GM21576 (cell line): Measurements from ENCODE around the gene TMPRSS2.

Experiments used
- ATAC-seq: cut with Tn5 transposase; IDR thresholded peaks from one replicate; pipeline ENCODE4 v1.9.1; 2021; ENCODE audit warnings: mild to moderate bottlenecking, moderate library complexity; ENCODE audit not compliant: unreplicated experiment

TMPRSS2 gene

GRCh38 chr21:41482980-41483379 is 25.0 kb downstream of the TMPRSS2 start:
- no peak for ATAC-seq

- ATAC-seq, result no peak
Observed at GRCh38 chr21:41482301-41482700, 25.7 kb downstream of the TMPRSS2 start.

DNA sequence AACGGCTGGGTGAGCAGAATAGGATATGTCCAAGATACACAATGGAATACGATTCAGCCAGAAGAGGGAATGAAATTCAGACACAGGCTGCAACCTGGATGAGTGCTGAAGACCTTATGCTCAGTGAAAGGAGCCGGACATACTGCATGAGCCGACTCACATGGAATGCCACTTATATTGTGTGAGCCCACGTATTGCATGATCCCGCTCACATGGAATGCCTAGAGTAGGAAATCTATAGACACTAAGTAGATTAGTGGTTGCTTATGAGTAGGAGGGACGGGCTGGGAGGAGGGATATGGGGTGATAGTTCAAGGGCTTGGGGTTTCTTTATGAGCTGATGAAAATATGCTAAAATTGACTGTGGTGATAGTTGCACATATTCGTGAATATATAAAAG is 26.8 kb downstream of the TMPRSS2 start:
- no peak for ATAC-seq

- no peak for ATAC-seq
Observed at GRCh38 chr21:41480086-41480690, 27.8 kb downstream of the TMPRSS2 start.

GRCh38 chr21:41479686-41480085 is 28.3 kb downstream of the TMPRSS2 start:
- no peak for ATAC-seq

GRCh38 chr21:41478319-41479177 is 29.4 kb downstream of the TMPRSS2 start:
- ATAC-seq, result no peak

DNA sequence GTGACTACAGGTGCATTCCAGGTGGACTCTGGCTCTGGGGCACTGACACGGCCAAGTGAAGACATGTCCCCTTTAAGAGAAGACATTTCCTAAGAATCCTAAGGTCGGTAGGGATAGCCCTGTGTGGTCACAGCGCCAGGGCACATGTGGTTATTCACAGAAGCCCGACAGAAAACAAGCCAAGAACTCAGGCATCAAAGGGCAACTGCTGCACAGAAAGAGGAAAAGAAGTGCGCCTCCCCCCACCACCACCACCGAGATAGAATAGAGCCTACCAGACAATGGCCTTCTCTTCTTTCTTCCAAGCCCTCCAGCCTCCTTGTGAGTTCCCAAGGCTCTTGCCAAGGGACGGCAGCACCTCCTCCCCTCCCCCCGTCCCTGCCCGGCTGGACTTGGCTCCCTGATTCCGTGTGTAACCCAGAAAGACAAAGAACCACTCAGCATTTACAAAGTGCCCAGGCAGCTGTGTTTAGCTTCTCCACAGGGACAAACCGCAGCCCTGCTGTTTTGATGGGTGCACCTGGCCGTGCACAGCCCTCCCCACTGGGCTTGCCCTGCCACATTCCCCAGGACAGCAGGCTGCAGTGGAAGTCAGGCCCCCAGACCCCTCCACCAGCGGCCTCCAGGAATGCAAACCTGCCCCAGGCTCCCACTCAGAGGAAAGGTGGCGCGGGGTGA is 30.2 kb downstream of the TMPRSS2 start:
- no peak for ATAC-seq

- no peak for ATAC-seq
Observed at GRCh38 chr21:41475714-41476420, 32.1 kb downstream of the TMPRSS2 start.

DNA sequence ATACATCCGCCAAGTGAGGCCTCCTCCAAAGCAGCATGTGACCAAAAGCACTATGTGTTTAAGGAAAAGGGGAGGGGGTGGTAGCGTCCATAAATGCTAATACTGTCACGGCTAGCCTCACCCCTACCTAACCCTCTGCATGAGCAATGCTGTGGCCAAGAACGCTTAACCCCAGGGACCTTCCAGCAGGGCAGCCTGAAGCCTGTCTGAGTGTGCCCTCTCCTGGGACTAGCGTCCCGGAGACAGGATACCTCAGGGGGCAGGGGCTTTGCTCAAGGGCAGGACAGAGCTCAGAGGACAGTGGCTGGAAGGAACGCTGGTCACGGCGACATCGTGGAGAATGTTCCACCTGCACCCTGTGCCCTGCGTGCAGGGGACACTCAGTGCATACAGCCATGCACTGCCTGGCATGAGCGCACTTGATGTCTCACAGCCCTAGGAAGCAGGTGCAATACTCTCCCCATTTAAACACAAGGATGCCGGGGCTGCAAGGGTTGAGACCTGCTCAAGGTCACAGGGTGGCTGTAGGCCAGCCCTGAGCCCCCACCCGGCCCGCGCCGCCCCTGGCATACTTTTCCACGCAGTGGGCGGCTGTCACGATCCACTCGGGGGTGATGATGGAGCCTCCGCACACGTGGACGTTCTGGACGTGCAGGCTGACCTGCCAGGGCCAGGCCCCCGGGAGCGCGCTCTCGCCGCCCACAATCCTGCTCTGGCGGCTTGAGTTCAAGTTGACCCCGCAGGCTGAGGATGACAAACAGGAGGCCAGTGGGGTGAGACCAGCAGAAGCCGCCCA is 35.0 kb downstream of the TMPRSS2 start:
- no peak for ATAC-seq

DNA sequence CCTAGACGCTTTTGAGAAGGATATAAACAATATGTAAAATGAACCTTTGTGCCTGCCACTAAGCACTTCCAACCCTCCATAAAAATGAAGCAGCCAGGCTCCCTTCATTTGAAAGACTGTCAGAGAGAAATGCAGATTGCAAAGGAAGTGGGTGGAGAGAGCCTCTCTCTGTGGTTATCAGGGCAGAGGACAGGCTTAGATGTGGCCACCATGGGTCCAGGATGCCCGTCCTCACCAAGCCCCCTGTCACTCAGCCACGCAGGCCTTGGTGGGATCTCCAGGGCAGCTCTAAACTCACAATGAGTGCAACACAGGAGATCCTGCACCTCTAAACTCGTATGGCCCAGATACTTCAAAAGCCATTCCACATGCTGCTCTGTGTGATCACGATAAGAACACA is 37.9 kb downstream of the TMPRSS2 start:
- ATAC-seq, result no peak

GRCh38 chr21:41466024-41466820 is 41.7 kb downstream of the TMPRSS2 start:
- no peak for ATAC-seq

DNA sequence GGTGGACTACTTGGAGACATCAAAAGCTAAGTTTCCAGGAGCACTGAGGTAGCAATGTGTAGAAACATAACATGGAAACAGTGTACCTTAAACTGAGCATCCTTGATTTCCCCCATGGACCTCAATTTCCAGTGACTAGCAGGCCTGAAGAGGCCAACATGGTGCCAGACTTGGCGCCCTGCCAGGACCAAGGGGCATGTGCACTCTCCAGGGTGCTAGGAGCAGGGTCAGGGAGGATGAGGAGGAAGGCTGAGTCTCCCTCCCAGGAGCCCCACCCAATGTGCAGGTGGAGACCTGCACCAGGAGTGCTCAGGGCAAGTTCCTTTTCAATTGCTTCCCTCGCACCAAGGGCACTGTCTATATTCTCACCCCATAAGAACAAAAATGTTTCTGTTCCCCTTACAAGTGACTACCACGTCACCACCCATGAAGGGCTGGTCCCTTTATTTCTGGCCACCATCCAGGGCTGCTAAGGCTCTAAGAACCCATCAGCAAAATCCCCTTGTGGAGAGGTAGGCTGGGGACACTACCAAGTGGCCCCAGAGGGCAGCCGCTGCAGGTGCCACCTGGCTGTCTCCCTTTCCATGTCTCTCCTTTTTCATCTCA is 42.7 kb downstream of the TMPRSS2 start:
- ATAC-seq, result no peak

- no peak for ATAC-seq
Observed at GRCh38 chr21:41460578-41461527, 47.1 kb downstream of the TMPRSS2 start.

- no peak for ATAC-seq
Observed at GRCh38 chr21:41459884-41460534, 47.9 kb downstream of the TMPRSS2 start.

GRCh38 chr21:41458559-41458958 is 49.4 kb downstream of the TMPRSS2 start:
- no peak for ATAC-seq

- ATAC-seq, result no peak
Observed at GRCh38 chr21:41458121-41458520, 49.8 kb downstream of the TMPRSS2 start.

DNA sequence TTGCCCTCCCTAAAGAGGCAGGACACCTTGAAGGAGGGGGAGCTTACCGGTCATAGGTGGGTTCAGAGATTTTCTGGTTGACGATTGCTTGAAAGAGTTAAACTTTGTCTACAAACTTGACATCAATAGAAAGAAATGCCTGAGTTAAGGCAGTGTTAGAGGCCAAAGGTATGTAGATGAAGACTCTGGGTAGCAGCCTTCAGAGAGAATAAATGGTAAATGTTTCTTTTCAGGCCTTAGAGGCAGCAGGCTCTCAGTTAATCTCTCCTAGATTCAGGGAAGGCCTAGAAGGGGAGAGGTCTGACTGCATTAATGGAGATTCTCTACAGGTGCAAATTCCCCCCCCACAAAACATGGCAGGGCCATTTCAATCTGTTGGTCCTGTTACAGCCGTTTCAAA is 54.2 kb downstream of the TMPRSS2 start:
- ATAC-seq, result no peak

- no peak for ATAC-seq
Observed at GRCh38 chr21:41453198-41453597, 54.8 kb downstream of the TMPRSS2 start.
